GM23338 (cell line): ENCODE data around the gene COL1A2. TPM values are rescaled to one million over a fixed set of nuclear protein-coding genes. Genes with fewer than 3 reads are reported as not detected.

Experiments used
- ATAC-seq: fragments of 200-7000 bp; cut with Tn5 transposase; 3 replicates; pipeline ENCODE4 v1.9.1; 2020
- DNase-seq: peaks from one replicate; pipeline ENCODE4 v3.0.0-alpha.2; 2015; ENCODE audit warnings: low spot score
- H2AFZ ChIP-seq: fragments of 200-600 bp; sonication (generic); 2 replicates; pipeline ENCODE4 v1.8.0; 2016; ENCODE audit warnings: antibody characterized with exemption, mild to moderate bottlenecking, moderate library complexity
- H3F3A ChIP-seq: fragments of 200-600 bp; sonication (generic); replicated peaks from 2 replicates; pipeline ENCODE4 v1.8.0; 2017; ENCODE audit warnings: antibody characterized with exemption, mixed run types, low read depth
- H3K27ac ChIP-seq: fragments of 200-600 bp; sonication (generic); 2 replicates; pipeline ENCODE4 v1.6.1; 2016; ENCODE audit warnings: low read depth
- H3K27me3 ChIP-seq: fragments of 200-600 bp; sonication (generic); 2 replicates; pipeline ENCODE4 v1.8.0; 2016; ENCODE audit warnings: mild to moderate bottlenecking, mixed run types, moderate library complexity; ENCODE audit not compliant: insufficient read depth
- H3K36me3 ChIP-seq: fragments of 200-600 bp; sonication (generic); 2 replicates; pipeline ENCODE4 v1.8.0; 2016; ENCODE audit warnings: mild to moderate bottlenecking; ENCODE audit not compliant: insufficient read depth
- H3K4me1 ChIP-seq: fragments of 200-600 bp; sonication (generic); 2 replicates; pipeline ENCODE4 v1.8.0; 2016; ENCODE audit warnings: mild to moderate bottlenecking, moderate library complexity; ENCODE audit not compliant: insufficient read depth
- H3K4me2 ChIP-seq: fragments of 200-600 bp; sonication (generic); 2 replicates; pipeline ENCODE4 v1.7.1; 2017; ENCODE audit warnings: mixed run types
- H3K4me3 ChIP-seq: fragments of 200-600 bp; sonication (generic); 2 replicates; pipeline ENCODE4 v1.6.1; 2016; ENCODE audit warnings: mixed run types
- H3K79me2 ChIP-seq: fragments of 200-600 bp; sonication (generic); replicated peaks from 2 replicates; pipeline ENCODE4 v1.8.0; 2017; ENCODE audit warnings: mild to moderate bottlenecking; ENCODE audit not compliant: insufficient read depth
- H3K9me2 ChIP-seq: fragments of 200-600 bp; sonication (generic); 2 replicates; pipeline ENCODE4 v1.8.0; 2017; ENCODE audit not compliant: insufficient read depth
- H4K20me1 ChIP-seq: fragments of 200-600 bp; sonication (generic); replicated peaks from 2 replicates; pipeline ENCODE4 v1.8.0; 2017; ENCODE audit warnings: mild to moderate bottlenecking; ENCODE audit not compliant: insufficient read depth
- H3K27ac Mint-ChIP-seq: 2 replicates; pipeline ENCODE4 v1.8.0; 2020; ENCODE audit warnings: inconsistent platforms, mild to moderate bottlenecking, moderate library complexity, mixed read lengths
- H3K27me3 Mint-ChIP-seq: 3 replicates; pipeline ENCODE4 v1.8.0; 2022; ENCODE audit warnings: low read depth, mild to moderate bottlenecking, moderate library complexity, mixed read lengths, inconsistent platforms; ENCODE audit not compliant: insufficient read depth, poor library complexity
- H3K36me3 Mint-ChIP-seq: 3 replicates; pipeline ENCODE4 v1.8.0; 2021; ENCODE audit warnings: low read depth, mild to moderate bottlenecking, inconsistent platforms, moderate library complexity, mixed read lengths
- H3K4me1 Mint-ChIP-seq: 3 replicates; pipeline ENCODE4 v1.8.0; 2020; ENCODE audit warnings: mild to moderate bottlenecking, inconsistent platforms, mixed read lengths
- H3K4me3 Mint-ChIP-seq: 3 replicates; pipeline ENCODE4 v1.8.0; 2021; ENCODE audit warnings: moderate library complexity, mild to moderate bottlenecking, inconsistent platforms, mixed read lengths
- H3K9me3 Mint-ChIP-seq: 3 replicates; pipeline ENCODE4 v1.8.0; 2020; ENCODE audit warnings: moderate library complexity, mild to moderate bottlenecking, inconsistent platforms, mixed read lengths
- ETS1 ChIP-seq: IDR thresholded peaks from 2 replicates; pipeline ENCODE4 v1.6.1; 2016; ENCODE audit warnings: antibody characterized with exemption
- ZNF114 ChIP-seq: fragments of 250-450 bp; sonication (Bioruptor Pico); IDR thresholded peaks from 2 replicates; pipeline ENCODE4 v1.5.0; 2020; ENCODE audit warnings: mild to moderate bottlenecking, moderate library complexity
- polyA plus RNA-seq: library from polyadenylated mRNA; unstranded; fragments of >200 nt; fragmentation: Nextera tagmentation; extraction: Ambion mirVana; gene quantifications from 2 replicates; pipeline ENCODE4 v1.2.1, GENCODE V29; 2016
- total RNA-seq: library from RNA; depleted of rRNA; stranded (reverse); fragments of >200 nt; shearing (Covaris generic); gene quantifications from 2 replicates; pipeline ENCODE4 v1.2.3, GENCODE V29; 2014
- TF ChIP-seq, protein P1 (sequence below): IDR thresholded peaks from one replicate; pipeline ENCODE4 v1.6.1; 2018; ENCODE audit warnings: antibody characterized with exemption; ENCODE audit not compliant: unreplicated experiment

COL1A2 gene
- total and polyA plus RNA-seq, 2 experiments from 2014 or later = 32.0 to 67.0 TPM

GRCh38 chr7:94409200-94409948 is 14.7 kb downstream of the COL1A2 start:
- H3K9me3 Mint-ChIP-seq = no peaks in the 10 kb centered on the region
- no peak overlapping the region for H3K27ac Mint-ChIP-seq
- no peak overlapping the region for H2AFZ ChIP-seq
- H3K79me2 ChIP-seq = no peaks in the 10 kb centered on the region
- no peak overlapping the region for H3K27ac ChIP-seq
- peaks cover 54% of the 10 kb centered on the region for H3K36me3 ChIP-seq
- H3F3A ChIP-seq = no peaks in the 10 kb centered on the region
- no peak overlapping the region for H3K4me3 Mint-ChIP-seq
- no peaks in the 10 kb centered on the region for H3K27me3 ChIP-seq
- no peak overlapping the region for H3K4me2 ChIP-seq
- no peak overlapping the region for H3K4me3 ChIP-seq
- peaks cover 61% of the 10 kb centered on the region for H3K36me3 Mint-ChIP-seq
- 0 out of 2 replicates have a peak, but pooled peaks cover 4% of the 10 kb centered on the region for H4K20me1 ChIP-seq
- H3K4me1 Mint-ChIP-seq = peaks cover 8% of the 10 kb centered on the region; the same call in 2 of the 3 replicates
- peaks cover 9% of the 10 kb centered on the region; the same call in 1 of the 2 replicates for H3K4me1 ChIP-seq
- no peaks in the 10 kb centered on the region for H3K9me2 ChIP-seq
- TF ChIP-seq ETS1 (no peak), ZNF114 (CRISPR knock-in tag) (no peak)
- H3K27me3 Mint-ChIP-seq = no peaks in the 10 kb centered on the region
- DNase-seq (no peak), ATAC-seq (no peak)

DNA sequence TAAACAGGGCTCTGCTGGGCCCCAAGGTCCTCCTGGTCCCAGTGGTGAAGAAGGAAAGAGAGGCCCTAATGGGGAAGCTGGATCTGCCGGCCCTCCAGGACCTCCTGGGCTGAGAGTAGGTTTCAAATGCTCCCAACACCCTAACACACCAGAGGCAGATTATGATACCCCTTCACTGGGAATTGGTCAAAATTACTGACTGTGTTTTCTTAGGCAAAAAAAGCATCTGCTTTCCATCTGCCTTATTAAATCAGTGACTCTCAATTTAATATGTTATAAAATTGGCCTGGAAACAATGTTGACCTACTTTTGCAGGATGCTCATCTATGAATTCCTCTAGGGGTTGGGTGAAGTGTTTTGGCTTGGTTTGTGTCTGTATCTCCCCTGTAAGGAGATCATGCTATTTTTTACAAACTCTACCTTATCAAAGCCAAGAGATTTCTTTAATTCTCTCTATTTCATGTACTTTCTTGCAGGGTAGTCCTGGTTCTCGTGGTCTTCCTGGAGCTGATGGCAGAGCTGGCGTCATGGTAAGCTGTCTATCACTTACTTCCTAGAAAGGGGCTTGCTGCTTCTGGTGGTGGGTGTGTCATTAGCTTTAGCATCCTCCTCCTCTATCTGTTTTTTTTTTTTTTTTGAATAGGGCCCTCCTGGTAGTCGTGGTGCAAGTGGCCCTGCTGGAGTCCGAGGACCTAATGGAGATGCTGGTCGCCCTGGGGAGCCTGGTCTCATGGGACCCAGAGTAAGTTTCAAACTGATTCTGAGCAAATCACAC is 15.9 kb downstream of the COL1A2 start:
- no peaks in the 10 kb centered on the region for H3K9me3 Mint-ChIP-seq
- H3K27me3 Mint-ChIP-seq = no peaks in the 10 kb centered on the region
- Histone ChIP-seq H3K27me3 (no peaks in the 10 kb centered on the region), H4K20me1 (0 out of 2 replicates have a peak, but pooled peaks cover 8% of the 10 kb centered on the region), H3K9me2 (no peaks in the 10 kb centered on the region), H3K4me3 (no peak overlapping the region), H3F3A (no peaks in the 10 kb centered on the region), H3K4me1 (peaks cover 9% of the 10 kb centered on the region; the same call in 1 of the 2 replicates), H3K79me2 (no peaks in the 10 kb centered on the region), H3K4me2 (no peak overlapping the region), H3K36me3 (peaks cover 50% of the 10 kb centered on the region), H3K27ac (no peak overlapping the region), H2AFZ (no peak overlapping the region)
- H3K36me3 Mint-ChIP-seq = peaks cover 56% of the 10 kb centered on the region
- H3K4me3 Mint-ChIP-seq = no peak overlapping the region
- peaks cover 10% of the 10 kb centered on the region; the same call in 2 of the 3 replicates for H3K4me1 Mint-ChIP-seq
- TF ChIP-seq, protein P1, sequence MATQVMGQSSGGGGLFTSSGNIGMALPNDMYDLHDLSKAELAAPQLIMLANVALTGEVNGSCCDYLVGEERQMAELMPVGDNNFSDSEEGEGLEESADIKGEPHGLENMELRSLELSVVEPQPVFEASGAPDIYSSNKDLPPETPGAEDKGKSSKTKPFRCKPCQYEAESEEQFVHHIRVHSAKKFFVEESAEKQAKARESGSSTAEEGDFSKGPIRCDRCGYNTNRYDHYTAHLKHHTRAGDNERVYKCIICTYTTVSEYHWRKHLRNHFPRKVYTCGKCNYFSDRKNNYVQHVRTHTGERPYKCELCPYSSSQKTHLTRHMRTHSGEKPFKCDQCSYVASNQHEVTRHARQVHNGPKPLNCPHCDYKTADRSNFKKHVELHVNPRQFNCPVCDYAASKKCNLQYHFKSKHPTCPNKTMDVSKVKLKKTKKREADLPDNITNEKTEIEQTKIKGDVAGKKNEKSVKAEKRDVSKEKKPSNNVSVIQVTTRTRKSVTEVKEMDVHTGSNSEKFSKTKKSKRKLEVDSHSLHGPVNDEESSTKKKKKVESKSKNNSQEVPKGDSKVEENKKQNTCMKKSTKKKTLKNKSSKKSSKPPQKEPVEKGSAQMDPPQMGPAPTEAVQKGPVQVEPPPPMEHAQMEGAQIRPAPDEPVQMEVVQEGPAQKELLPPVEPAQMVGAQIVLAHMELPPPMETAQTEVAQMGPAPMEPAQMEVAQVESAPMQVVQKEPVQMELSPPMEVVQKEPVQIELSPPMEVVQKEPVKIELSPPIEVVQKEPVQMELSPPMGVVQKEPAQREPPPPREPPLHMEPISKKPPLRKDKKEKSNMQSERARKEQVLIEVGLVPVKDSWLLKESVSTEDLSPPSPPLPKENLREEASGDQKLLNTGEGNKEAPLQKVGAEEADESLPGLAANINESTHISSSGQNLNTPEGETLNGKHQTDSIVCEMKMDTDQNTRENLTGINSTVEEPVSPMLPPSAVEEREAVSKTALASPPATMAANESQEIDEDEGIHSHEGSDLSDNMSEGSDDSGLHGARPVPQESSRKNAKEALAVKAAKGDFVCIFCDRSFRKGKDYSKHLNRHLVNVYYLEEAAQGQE = no peak
- no peak overlapping the region for H3K27ac Mint-ChIP-seq
- DNase-seq (no peak), ATAC-seq (no peak)
